AG09309 (cell line): ENCODE results near the gene GMCL1.

ENCODE experiments used
- DNase-seq: peaks from one replicate; pipeline ENCODE4 v3.0.0-alpha.2; 2010; ENCODE audit warnings: low read depth
- H3K4me3 ChIP-seq: 2 replicates; pipeline ENCODE4 v1.5.1; 2011; ENCODE audit warnings: mild to moderate bottlenecking, low read depth, low read length, moderate library complexity; ENCODE audit not compliant: control insufficient read depth
- CTCF ChIP-seq: IDR thresholded peaks from 2 replicates; pipeline ENCODE4 v1.5.1; 2011; ENCODE audit warnings: mild to moderate bottlenecking, low read depth, low read length, inconsistent platforms; ENCODE audit not compliant: insufficient read depth, control insufficient read depth; ENCODE audit errors: missing control alignments

Gene GMCL1

GRCh38 chr2:69807821-69808540 lies 21.5 kb upstream of the GMCL1 start:
- no peak overlapping the region for H3K4me3 ChIP-seq
- no peak for DNase-seq
- no peak for TF ChIP-seq CTCF

- no peak for DNase-seq
- TF ChIP-seq CTCF: no peak
- no peak overlapping the region for H3K4me3 ChIP-seq
These were observed 18.9 kb upstream of the GMCL1 start for GRCh38 chr2:69810550-69810949.

GRCh38 chr2:69811018-69811417 lies 18.4 kb upstream of the GMCL1 start:
- H3K4me3 ChIP-seq: no peak overlapping the region
- DNase-seq: no peak
- no peak for TF ChIP-seq CTCF

GRCh38 chr2:69811591-69811990 lies 17.9 kb upstream of the GMCL1 start:
- TF ChIP-seq CTCF: no peak
- no peak overlapping the region for H3K4me3 ChIP-seq
- no peak for DNase-seq

GRCh38 chr2:69815717-69816116 lies 13.7 kb upstream of the GMCL1 start:
- no peak for TF ChIP-seq CTCF
- DNase-seq: no peak
- no peak overlapping the region for H3K4me3 ChIP-seq

- peak; percentile 72 for DNase-seq
- H3K4me3 ChIP-seq: no peak overlapping the region
- TF ChIP-seq CTCF: peak; percentile 81
These were observed 12.4 kb upstream of the GMCL1 start for GRCh38 chr2:69816923-69817542.
